HL-60 (cell line): ENCODE results near the gene STH.

Experiments used
- DNase-seq, 2 experiments: peaks; one replicate each; pipeline ENCODE4 v3.0.0-alpha.2; 2010 to 2020; ENCODE audit warnings: low read depth in 1 of 2, low spot score in 1 of 2
- H3K27ac ChIP-seq: fragments of 250-450 bp; sonication (Bioruptor Pico); replicated peaks from 2 replicates; pipeline ENCODE4 v1.5.1; 2020; ENCODE audit warnings: mild to moderate bottlenecking, moderate library complexity
- H3K27me3 ChIP-seq: fragments of 250-450 bp; sonication (Bioruptor Pico); 2 replicates; pipeline ENCODE4 v1.5.1; 2021; ENCODE audit warnings: mild to moderate bottlenecking, moderate library complexity; ENCODE audit not compliant: insufficient read depth, poor library complexity, severe bottlenecking
- H3K4me3 ChIP-seq: replicated peaks from 2 replicates; pipeline ENCODE4 v1.5.1; 2011; ENCODE audit warnings: mild to moderate bottlenecking, control low read depth, low read length; ENCODE audit not compliant: insufficient read depth
- GABPA ChIP-seq: IDR thresholded peaks from 2 replicates; pipeline ENCODE4 v1.6.1; 2012; ENCODE audit warnings: low read depth
- POLR2AphosphoS5 ChIP-seq: IDR thresholded peaks from 2 replicates; pipeline ENCODE4 v1.6.1; 2012; ENCODE audit warnings: low read depth
- REST ChIP-seq: IDR thresholded peaks from 2 replicates; pipeline ENCODE4 v1.6.1; 2012; ENCODE audit warnings: low read depth; ENCODE audit not compliant: insufficient replicate concordance
- SPI1 ChIP-seq: IDR thresholded peaks from 2 replicates; pipeline ENCODE4 v1.6.1; 2012; ENCODE audit warnings: low read depth, mild to moderate bottlenecking, borderline replicate concordance
- long read RNA-seq: library from polyadenylated mRNA; unstranded; transcript quantifications from one replicate; pipeline ENCODE4 v2.0.0, GENCODE V29; 2020
- TF ChIP-seq, protein P1 (sequence below): IDR thresholded peaks from one replicate; pipeline ENCODE4 v1.5.1; 2011; ENCODE audit warnings: low read length, control low read depth, inconsistent platforms; ENCODE audit not compliant: insufficient read depth

STH gene, protein sequence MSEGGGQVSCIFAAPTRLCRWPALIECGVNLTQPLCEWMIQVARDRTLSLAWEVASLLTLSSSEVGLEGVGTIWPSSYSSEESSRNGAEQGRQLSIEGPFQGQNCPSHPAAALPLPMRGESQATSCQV
- long read RNA-seq: 0 reads

- no peaks in the 10 kb centered on the region for H3K27me3 ChIP-seq
- TF ChIP-seq, protein P1, sequence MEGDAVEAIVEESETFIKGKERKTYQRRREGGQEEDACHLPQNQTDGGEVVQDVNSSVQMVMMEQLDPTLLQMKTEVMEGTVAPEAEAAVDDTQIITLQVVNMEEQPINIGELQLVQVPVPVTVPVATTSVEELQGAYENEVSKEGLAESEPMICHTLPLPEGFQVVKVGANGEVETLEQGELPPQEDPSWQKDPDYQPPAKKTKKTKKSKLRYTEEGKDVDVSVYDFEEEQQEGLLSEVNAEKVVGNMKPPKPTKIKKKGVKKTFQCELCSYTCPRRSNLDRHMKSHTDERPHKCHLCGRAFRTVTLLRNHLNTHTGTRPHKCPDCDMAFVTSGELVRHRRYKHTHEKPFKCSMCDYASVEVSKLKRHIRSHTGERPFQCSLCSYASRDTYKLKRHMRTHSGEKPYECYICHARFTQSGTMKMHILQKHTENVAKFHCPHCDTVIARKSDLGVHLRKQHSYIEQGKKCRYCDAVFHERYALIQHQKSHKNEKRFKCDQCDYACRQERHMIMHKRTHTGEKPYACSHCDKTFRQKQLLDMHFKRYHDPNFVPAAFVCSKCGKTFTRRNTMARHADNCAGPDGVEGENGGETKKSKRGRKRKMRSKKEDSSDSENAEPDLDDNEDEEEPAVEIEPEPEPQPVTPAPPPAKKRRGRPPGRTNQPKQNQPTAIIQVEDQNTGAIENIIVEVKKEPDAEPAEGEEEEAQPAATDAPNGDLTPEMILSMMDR: no peak
- TF ChIP-seq SPI1: no peak
- no peak for TF ChIP-seq POLR2AphosphoS5
- TF ChIP-seq GABPA: no peak
- no peak within 1 kb of the TSS for H3K27ac ChIP-seq
- H3K4me3 ChIP-seq: no peak within 1 kb of the TSS
- DNase-seq: no peak
Observed at GRCh38 chr17:45998987-45999899, at the start of gene STH. STH (plus strand) TSS chr17:45999250; CDS start chr17:45999280, 30 bp downstream.

- TF ChIP-seq GABPA (no peak), REST (no peak), POLR2AphosphoS5 (no peak), SPI1 (no peak)
- H3K4me3 ChIP-seq: no peak overlapping the region
- DNase-seq: no peak
- H3K27ac ChIP-seq: no peak overlapping the region
- H3K27me3 ChIP-seq: peaks cover 4% of the 10 kb centered on the region
Observed at GRCh38 chr17:45949755-45950320, 49.2 kb upstream of the STH start.

DNA sequence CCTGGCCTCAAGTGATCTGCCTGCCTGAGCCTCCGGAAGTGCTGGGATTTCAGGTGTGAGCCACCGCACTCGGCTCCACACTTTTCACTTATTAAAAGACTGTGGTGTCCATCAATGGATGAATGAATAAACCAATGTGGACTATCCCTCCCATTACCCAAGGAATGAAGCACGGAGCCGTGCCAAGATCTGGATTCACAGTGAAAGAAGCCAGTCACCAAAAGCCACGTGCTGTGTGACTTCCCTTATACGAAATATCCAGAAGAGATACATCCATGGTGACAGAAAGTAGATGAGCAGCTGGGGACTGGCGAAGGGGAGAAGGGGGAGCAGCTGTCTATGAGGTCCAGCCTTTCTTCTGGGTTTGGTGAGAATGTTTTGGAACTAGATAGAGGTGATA lies 48.2 kb upstream of the STH start:
- Histone ChIP-seq H3K27me3 (peaks cover 4% of the 10 kb centered on the region), H3K4me3 (no peak overlapping the region), H3K27ac (no peak overlapping the region)
- no peak for DNase-seq
- TF ChIP-seq GABPA: no peak
- TF ChIP-seq REST: no peak
- TF ChIP-seq, protein P1: no peak
- no peak for TF ChIP-seq POLR2AphosphoS5
- TF ChIP-seq SPI1: no peak

GRCh38 chr17:45951403-45951802 lies 47.6 kb upstream of the STH start:
- H3K4me3 ChIP-seq: no peak overlapping the region
- no peak for DNase-seq
- no peak overlapping the region for H3K27ac ChIP-seq
- H3K27me3 ChIP-seq: peaks cover 4% of the 10 kb centered on the region
- TF ChIP-seq SPI1: no peak
- TF ChIP-seq GABPA: no peak
- TF ChIP-seq POLR2AphosphoS5: no peak
- TF ChIP-seq REST: no peak
- TF ChIP-seq, protein P1: no peak
